ENCODE data around the gene NFIA. TPM values are rescaled to one million over a fixed set of nuclear protein-coding genes. Genes with fewer than 3 reads are reported as not detected.

Gene NFIA
- total and polyA plus RNA-seq, 12 donors, result 11.2 to 117 (median 92.5) TPM

DNA sequence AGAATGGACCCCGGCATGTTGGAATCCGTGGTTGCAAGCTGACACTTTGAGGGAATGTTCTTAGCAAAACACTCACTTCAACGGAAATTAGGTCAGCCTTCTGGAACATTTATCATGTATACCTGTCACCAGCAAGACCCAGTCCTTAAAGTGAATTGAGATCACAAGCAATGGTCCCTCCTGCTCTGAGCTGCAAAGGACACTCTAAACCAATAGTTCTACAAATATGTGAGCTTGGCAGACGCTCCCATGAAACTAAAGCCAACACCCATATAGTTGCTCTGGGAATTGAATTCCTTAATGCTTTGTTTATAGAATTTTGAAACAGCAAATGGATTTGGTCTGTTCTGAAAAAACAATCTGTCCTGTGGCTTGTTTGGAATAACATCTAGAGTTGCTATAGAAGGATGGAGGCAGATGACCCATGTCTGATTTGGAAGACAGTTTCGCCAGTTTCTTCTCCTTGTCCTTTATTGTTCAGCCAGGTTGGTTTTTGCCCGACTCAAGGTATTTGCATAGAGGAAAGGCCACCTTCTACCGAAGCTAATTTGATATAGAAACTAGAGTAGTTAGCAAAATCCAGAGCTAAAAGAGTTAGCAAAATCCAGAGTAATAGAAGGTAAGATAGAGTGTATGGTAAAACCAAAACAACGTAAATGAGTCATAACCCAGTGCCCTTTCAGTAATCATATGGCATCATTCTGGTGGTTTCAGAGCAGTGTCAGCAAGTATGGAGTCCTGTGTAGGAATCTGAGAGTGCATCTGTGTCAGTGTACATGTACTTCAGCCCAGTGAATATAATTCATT, 236.2 kb downstream of the NFIA start:
- peak overlapping the region; percentile 15 to 75 (median 60) for H3K27ac ChIP-seq
- H3K9me3 ChIP-seq, result peaks cover 0 to 6% (median 0%) of the 10 kb centered on the region in 11 donors
- WGBS, 2 donors, result 27 to 28% methylated on average over 8 of the region's 8 CpGs
- intact Hi-C loops (cut with DNase I), result loop anchor here in 2 of 10 donors (5.0 kb wide), 2 partner anchors 61 to 66 kb away; no protein-coding TSS in a partner anchor
- no peak for TF ChIP-seq CTCF (IDR thresholded peaks at IDR 0.05)
- DNase-seq, result no peak
- no peaks in the 10 kb centered on the region for H3K27me3 ChIP-seq
- H3K36me3 ChIP-seq, result peaks cover 0 to 1% (median 0%) of the 10 kb centered on the region in 9 donors
- H3K4me1 ChIP-seq, result peaks cover 5 to 52% (median 33%) of the 10 kb centered on the region in 9 donors
- peak; percentile 52 to 85 (median 75) for ATAC-seq
- peak overlapping the region in 5 of 10 donors; percentile 6 to 32 (median 21) for H3K4me3 ChIP-seq

DNA sequence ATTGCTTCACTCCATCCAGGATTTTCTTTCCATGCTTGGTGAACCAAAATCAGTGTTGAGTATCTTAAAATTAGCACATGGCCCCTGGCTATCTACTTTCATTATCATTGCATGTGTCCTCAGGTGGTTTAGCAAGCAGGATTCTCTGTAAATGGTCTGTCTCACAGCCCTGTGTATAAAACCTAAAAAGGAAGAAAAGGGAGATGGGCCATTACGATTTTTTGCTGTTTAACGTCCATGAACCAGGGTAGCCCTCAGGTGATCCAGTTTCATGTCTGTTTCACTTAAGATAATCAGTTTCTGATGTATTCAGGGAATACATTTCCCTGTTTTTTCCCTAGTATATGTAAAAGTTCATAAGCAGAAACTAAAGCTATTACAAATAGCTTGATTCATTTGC, 238.2 kb downstream of the NFIA start:
- no peak overlapping the region for H3K4me3 ChIP-seq
- 79 to 90% methylated on average over 2 of the region's 2 CpGs for WGBS, 2 donors
- no peaks in the 10 kb centered on the region for H3K27me3 ChIP-seq
- TF ChIP-seq CTCF (IDR thresholded peaks at IDR 0.05), result no peak
- H3K27ac ChIP-seq, result no peak overlapping the region
- peaks cover 5 to 71% (median 43%) of the 10 kb centered on the region in 9 donors for H3K4me1 ChIP-seq
- H3K9me3 ChIP-seq, result peaks cover 0 to 6% (median 0%) of the 10 kb centered on the region in 11 donors
- ATAC-seq (no peak), DNase-seq (no peak)
- no peaks in the 10 kb centered on the region for H3K36me3 ChIP-seq
- intact Hi-C loops (cut with DNase I), result no loop called here

- H3K36me3 ChIP-seq, result no peaks in the 10 kb centered on the region
- peaks cover 0 to 6% (median 0%) of the 10 kb centered on the region in 11 donors for H3K9me3 ChIP-seq
- no peaks in the 10 kb centered on the region for H3K27me3 ChIP-seq
- H3K27ac ChIP-seq, result no peak overlapping the region
- ATAC-seq, result no peak
- H3K4me1 ChIP-seq, result peaks cover 5 to 57% (median 36%) of the 10 kb centered on the region in 9 donors
- intact Hi-C loops (cut with DNase I), result no loop called here
- WGBS, 2 donors, result 90 to 93% methylated on average over 7 of the region's 7 CpGs
- no peak for DNase-seq
- no peak for TF ChIP-seq CTCF (IDR thresholded peaks at IDR 0.05)
- no peak overlapping the region for H3K4me3 ChIP-seq
These were observed 239.8 kb downstream of the NFIA start for GRCh38 chr1:61322008-61322744.

DNA sequence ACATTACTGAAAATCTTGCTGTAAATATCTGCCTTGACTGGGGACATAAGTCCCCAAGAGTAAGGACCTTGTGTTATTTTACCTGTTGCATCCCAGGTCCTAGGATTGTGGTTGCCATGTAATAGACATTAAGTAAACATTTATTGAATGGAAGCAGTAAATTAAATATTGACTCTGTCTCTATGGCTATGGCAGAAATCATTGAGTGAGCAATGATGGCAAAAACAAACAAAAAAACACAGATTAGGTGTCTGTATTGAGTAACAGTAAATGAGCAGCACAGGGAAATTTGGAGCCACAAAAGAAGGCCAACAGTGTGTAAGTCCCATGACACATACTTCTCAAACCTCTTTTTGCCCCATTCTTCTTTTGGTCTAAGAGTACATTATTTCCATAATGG, 240.4 kb downstream of the NFIA start:
- Histone ChIP-seq H3K27me3 (no peaks in the 10 kb centered on the region), H3K27ac (no peak overlapping the region), H3K4me3 (no peak overlapping the region), H3K9me3 (peaks cover 0 to 6% (median 0%) of the 10 kb centered on the region in 11 donors), H3K36me3 (no peaks in the 10 kb centered on the region), H3K4me1 (peaks cover 5 to 53% (median 31%) of the 10 kb centered on the region in 9 donors)
- no peak for TF ChIP-seq CTCF (IDR thresholded peaks at IDR 0.05)
- no peak for DNase-seq
- ATAC-seq, result no peak
- intact Hi-C loops (cut with DNase I), result no loop called here
